Common myeloid progenitor, CD34-positive (primary cell): ENCODE measurements around the gene TRIM50.
"Not testable (repeated sequence)": the region's sequence is repeated elsewhere in the genome, so short reads cannot be mapped to it uniquely, and the experiment has no call there.

ENCODE experiments used
- CTCF ChIA-PET: fragments of 350-600 bp; sonication (Branson Sonifier 250); formaldehyde crosslinking; loops from one replicate; lab custom pipeline; 2021; ENCODE audit warnings: antibody characterized with exemption; lab: Charles Lee
- POLR2A ChIA-PET: fragments of 350-600 bp; sonication (Branson Sonifier 250); formaldehyde crosslinking; loops from one replicate; lab custom pipeline; 2021; ENCODE audit warnings: antibody characterized with exemption; lab: Charles Lee
- DNase-seq, 3 donors: peaks; one replicate each; pipeline versions ENCODE4 v3.0.0 to v3.0.0-alpha.2; 2013
- H3K27ac ChIP-seq, 2 experiments: 1 replicate in 1 of 2; 2 replicates in 1 of 2; pipeline ENCODE4 v1.7.0; 2013; ENCODE audit warnings: inconsistent platforms in 2 of 2, low read length in 2 of 2, mild to moderate bottlenecking in 2 of 2, low read depth in 1 of 2, moderate library complexity in 1 of 2; ENCODE audit not compliant: severe bottlenecking in 2 of 2, insufficient read depth in 1 of 2, poor library complexity in 1 of 2
- H3K27me3 ChIP-seq, 5 experiments: replicated peaks in 2 of 5; 1 replicate in 3 of 5; 2 replicates in 2 of 5; pipeline versions ENCODE4 v1.6.1 to v1.7.0; 2013; ENCODE audit warnings: low read length in 4 of 5, mild to moderate bottlenecking in 2 of 5, moderate library complexity in 2 of 5, inconsistent platforms in 1 of 5; ENCODE audit not compliant: insufficient read depth in 5 of 5, control insufficient read depth in 4 of 5
- H3K36me3 ChIP-seq, 4 experiments: 1 replicate in 2 of 4; 2 replicates in 2 of 4; pipeline versions ENCODE4 v1.6.1 to v1.7.0; 2013; ENCODE audit warnings: low read length in 3 of 4, control low read depth in 1 of 4, mild to moderate bottlenecking in 1 of 4; ENCODE audit not compliant: control insufficient read depth in 4 of 4, insufficient read depth in 4 of 4
- H3K4me1 ChIP-seq, 4 experiments: 1 replicate in 3 of 4; 2 replicates in 1 of 4; pipeline versions ENCODE4 v1.6.1 to v1.7.1; 2013; ENCODE audit warnings: low read length in 3 of 4, mild to moderate bottlenecking in 3 of 4, control low read depth in 1 of 4, inconsistent platforms in 1 of 4, moderate library complexity in 1 of 4; ENCODE audit not compliant: control insufficient read depth in 4 of 4, insufficient read depth in 4 of 4; ENCODE audit errors: control extremely low read depth in 1 of 4
- H3K4me3 ChIP-seq, 7 experiments: 1 replicate in 4 of 7; 2 replicates in 3 of 7; pipeline versions ENCODE4 v1.5.1 to v1.7.0; 2013; ENCODE audit warnings: mild to moderate bottlenecking in 7 of 7, low read length in 6 of 7, moderate library complexity in 6 of 7, inconsistent platforms in 2 of 7, low read depth in 2 of 7, control low read depth in 1 of 7; ENCODE audit not compliant: insufficient read depth in 4 of 7, control insufficient read depth in 1 of 7; ENCODE audit errors: extremely low read depth in 1 of 7
- H3K9me3 ChIP-seq, 5 experiments: 1 replicate in 4 of 5; 2 replicates in 1 of 5; pipeline versions ENCODE4 v1.6.1 to v1.7.1; 2013; ENCODE audit warnings: low read length in 4 of 5, mild to moderate bottlenecking in 2 of 5, inconsistent platforms in 1 of 5, low read depth in 1 of 5, moderate library complexity in 1 of 5; ENCODE audit not compliant: control insufficient read depth in 4 of 5, insufficient read depth in 2 of 5; ENCODE audit errors: control extremely low read depth in 1 of 5
- WGBS: methylation state at CpG from one replicate; pipeline ENCODE4 v1.1.5; 2013; ENCODE audit not compliant: insufficient coverage; 5-methylcytosine and 5-hydroxymethylcytosine counted together

The TRIM50 gene

GRCh38 chr7:73299812-73300211, 28.1 kb downstream of the TRIM50 start:
- H3K4me3 ChIP-seq, H3K27me3 ChIP-seq, H3K4me1 ChIP-seq, DNase-seq, POLR2A ChIA-PET, H3K27ac ChIP-seq, H3K9me3 ChIP-seq, CTCF ChIA-PET: not testable (repeated sequence)
- 3% methylated on average over 5 of the region's 12 CpGs for WGBS
- peaks cover 5 to 18% (median 10%) of the 10 kb centered on the region in 4 experiments for H3K36me3 ChIP-seq

- H3K27me3 ChIP-seq, H3K9me3 ChIP-seq, H3K36me3 ChIP-seq, CTCF ChIA-PET, POLR2A ChIA-PET, DNase-seq, H3K27ac ChIP-seq, H3K4me3 ChIP-seq, H3K4me1 ChIP-seq: not testable (repeated sequence)
- WGBS: no CpG with 5 or more reads among the region's 27 CpGs
These were observed 30.2 kb downstream of the TRIM50 start for GRCh38 chr7:73297706-73298105.

- H3K27me3 ChIP-seq, H3K4me3 ChIP-seq, H3K27ac ChIP-seq, H3K9me3 ChIP-seq, DNase-seq, CTCF ChIA-PET, H3K36me3 ChIP-seq, POLR2A ChIA-PET, H3K4me1 ChIP-seq: not testable (repeated sequence)
- WGBS: no CpG with 5 or more reads among the region's 13 CpGs
These were observed 30.6 kb downstream of the TRIM50 start for GRCh38 chr7:73297235-73297634.

GRCh38 chr7:73277210-73277609, 50.7 kb downstream of the TRIM50 start:
- H3K36me3 ChIP-seq, H3K27ac ChIP-seq, DNase-seq, H3K27me3 ChIP-seq, H3K9me3 ChIP-seq, H3K4me3 ChIP-seq, H3K4me1 ChIP-seq, POLR2A ChIA-PET, CTCF ChIA-PET: not testable (repeated sequence)
- WGBS: no CpG with 5 or more reads among the region's 5 CpGs

GRCh38 chr7:73267813-73268212, 60.1 kb downstream of the TRIM50 start:
- H3K36me3 ChIP-seq, CTCF ChIA-PET, DNase-seq, H3K4me3 ChIP-seq, H3K9me3 ChIP-seq, H3K4me1 ChIP-seq, H3K27ac ChIP-seq, H3K27me3 ChIP-seq, POLR2A ChIA-PET: not testable (repeated sequence)
- WGBS: no CpG with 5 or more reads among the region's 4 CpGs

GRCh38 chr7:73266719-73267368, 61.0 kb downstream of the TRIM50 start:
- POLR2A ChIA-PET, CTCF ChIA-PET, H3K9me3 ChIP-seq, H3K4me3 ChIP-seq, H3K27ac ChIP-seq, H3K36me3 ChIP-seq, H3K4me1 ChIP-seq, H3K27me3 ChIP-seq, DNase-seq: not testable (repeated sequence)
- WGBS: no CpG with 5 or more reads among the region's 22 CpGs
